GM23248 (cell line): ENCODE results near the gene CHIT1. TPM values are rescaled to one million over a fixed set of nuclear protein-coding genes. Genes with fewer than 3 reads are reported as not detected.

Experiments
- DNase-seq: peaks from one replicate; pipeline ENCODE4 v3.0.0-alpha.2; 2015
- H2AFZ ChIP-seq: fragments of 200-600 bp; sonication (generic); 2 replicates; pipeline ENCODE4 v1.6.1; 2016; ENCODE audit warnings: antibody characterized with exemption
- H3F3A ChIP-seq: fragments of 200-600 bp; sonication (generic); 2 replicates; pipeline ENCODE4 v1.6.1; 2016; ENCODE audit warnings: mild to moderate bottlenecking, antibody characterized with exemption, mixed run types; ENCODE audit not compliant: insufficient read depth
- H3K27ac ChIP-seq: fragments of 200-600 bp; sonication (generic); 2 replicates; pipeline ENCODE4 v1.5.1; 2016; ENCODE audit warnings: mild to moderate bottlenecking
- H3K27me3 ChIP-seq: fragments of 200-600 bp; sonication (generic); replicated peaks from 2 replicates; pipeline ENCODE4 v1.6.1; 2016; ENCODE audit warnings: mild to moderate bottlenecking; ENCODE audit not compliant: insufficient read depth
- H3K36me3 ChIP-seq: fragments of 200-600 bp; sonication (generic); 2 replicates; pipeline ENCODE4 v1.6.1; 2016; ENCODE audit warnings: low read depth, mild to moderate bottlenecking
- H3K4me1 ChIP-seq: fragments of 200-600 bp; sonication (generic); 2 replicates; pipeline ENCODE4 v1.6.1; 2016; ENCODE audit warnings: mild to moderate bottlenecking; ENCODE audit not compliant: insufficient read depth
- H3K4me2 ChIP-seq: fragments of 200-600 bp; sonication (generic); one replicate; pipeline ENCODE4 v1.6.1; 2016; ENCODE audit warnings: mild to moderate bottlenecking; ENCODE audit not compliant: unreplicated experiment
- H3K4me3 ChIP-seq: fragments of 200-600 bp; sonication (generic); 2 replicates; pipeline ENCODE4 v1.5.1; 2016; ENCODE audit warnings: mild to moderate bottlenecking
- H3K79me2 ChIP-seq: fragments of 200-600 bp; sonication (generic); 2 replicates; pipeline ENCODE4 v1.6.1; 2016; ENCODE audit warnings: mild to moderate bottlenecking; ENCODE audit not compliant: insufficient read depth
- H3K9ac ChIP-seq: fragments of 200-600 bp; sonication (generic); 2 replicates; pipeline ENCODE4 v1.6.1; 2016; ENCODE audit warnings: mild to moderate bottlenecking
- H3K9me2 ChIP-seq: fragments of 200-600 bp; sonication (generic); 2 replicates; pipeline ENCODE4 v1.6.1; 2016; ENCODE audit warnings: mixed run types, mild to moderate bottlenecking, moderate library complexity; ENCODE audit not compliant: insufficient read depth
- H3K9me3 ChIP-seq: fragments of 200-600 bp; sonication (generic); one replicate; pipeline ENCODE4 v1.6.1; 2017; ENCODE audit warnings: low read depth
- H4K20me1 ChIP-seq: fragments of 200-600 bp; sonication (generic); 2 replicates; pipeline ENCODE4 v1.6.0; 2016; ENCODE audit not compliant: insufficient read depth
- EZH2 ChIP-seq: fragments of 200-600 bp; sonication (generic); IDR thresholded peaks from 2 replicates; pipeline ENCODE4 v1.6.1; 2018; ENCODE audit warnings: antibody characterized with exemption, mild to moderate bottlenecking; ENCODE audit not compliant: insufficient read depth, poor library complexity, severe bottlenecking
- EZH2phosphoT487 ChIP-seq: fragments of 200-600 bp; sonication (generic); IDR thresholded peaks from 2 replicates; pipeline ENCODE4 v1.6.1; 2018; ENCODE audit warnings: antibody characterized with exemption, moderate library complexity, mild to moderate bottlenecking, low read depth; ENCODE audit not compliant: insufficient read depth
- WGBS, 2 experiments: methylation state at CpG; one replicate each; pipeline ENCODE4 v1.1.6; 2015 to 2017; ENCODE audit warnings: low lambda C conversion rate in 2 of 2, low coverage in 1 of 2; ENCODE audit errors: missing lambda C conversion rate in 2 of 2; 5-methylcytosine and 5-hydroxymethylcytosine counted together
- in situ Hi-C: fragments of 300-500 bp; cut with MboI; formaldehyde crosslinking; loops from 2 replicates; pipeline ENCODE4 v1.15.0; 2020
- polyA plus RNA-seq: library from polyadenylated mRNA; unstranded; fragments of >200 nt; fragmentation: Nextera tagmentation; extraction: Ambion mirVana; gene quantifications from 2 replicates; pipeline ENCODE4 v1.2.1, GENCODE V29; 2016
- total RNA-seq: library from RNA; depleted of rRNA; stranded (reverse); fragments of >200 nt; shearing (Covaris generic); gene quantifications from 2 replicates; pipeline ENCODE4 v1.2.3, GENCODE V29; 2014

CHIT1 gene
- total and polyA plus RNA-seq, 2 experiments from 2014 or later = not detected

DNA sequence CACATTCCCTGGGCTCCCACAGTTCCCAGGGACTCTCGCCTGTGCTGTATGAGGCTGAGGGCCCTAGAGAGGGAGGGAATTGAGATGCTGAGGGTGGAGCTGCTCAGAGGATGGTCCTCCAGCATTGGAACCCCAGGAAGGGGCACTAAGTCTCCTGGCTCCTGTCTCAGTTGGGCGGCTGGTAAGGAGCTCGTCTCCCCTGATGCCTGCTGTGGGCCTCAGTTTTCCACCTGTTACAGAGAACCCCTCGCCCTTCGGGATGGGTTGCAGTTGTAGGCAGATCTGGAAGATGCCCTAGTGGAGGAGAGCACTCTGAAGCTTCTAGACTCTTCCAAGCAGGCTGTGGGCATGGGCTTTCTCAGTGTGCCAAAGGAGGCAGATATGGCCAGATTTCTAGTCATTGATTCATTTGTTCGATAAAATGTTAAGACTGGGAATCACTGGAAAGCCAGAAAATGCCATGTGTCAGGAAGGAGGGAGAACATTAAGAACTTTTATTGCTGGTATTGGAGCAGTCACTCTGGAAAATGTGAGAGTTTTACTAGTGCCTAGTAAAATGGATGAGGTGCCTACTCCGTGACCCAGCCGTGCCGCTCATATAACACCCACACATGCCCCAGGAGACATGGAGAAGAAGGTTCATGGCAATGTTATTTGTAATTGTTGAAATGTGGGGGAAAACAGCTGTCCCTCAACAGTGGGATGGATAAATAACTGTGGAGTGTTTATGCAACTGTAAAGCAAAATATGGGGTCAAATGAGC lies 53.0 kb downstream of the CHIT1 start:
- H3K79me2 ChIP-seq = no peaks in the 10 kb centered on the region
- WGBS, 2 experiments = 83 to 84% methylated on average over 9 of the region's 9 CpGs
- TF ChIP-seq EZH2 (no peak), EZH2phosphoT487 (no peak)
- H3K27me3 ChIP-seq = no peaks in the 10 kb centered on the region
- in situ Hi-C loops = no loop called here
- H3K9me3 ChIP-seq = no peaks in the 10 kb centered on the region
- H3K9ac ChIP-seq = no peak overlapping the region
- no peaks in the 10 kb centered on the region for H4K20me1 ChIP-seq
- H3K4me1 ChIP-seq = peaks cover 33% of the 10 kb centered on the region
- H3K36me3 ChIP-seq = no peaks in the 10 kb centered on the region
- H3K4me3 ChIP-seq = no peak overlapping the region
- no peak overlapping the region for H2AFZ ChIP-seq
- H3K27ac ChIP-seq = peak overlapping the region; percentile 74; the same call in 1 of the 2 replicates
- peak; percentile 45 for DNase-seq
- no peaks in the 10 kb centered on the region for H3K9me2 ChIP-seq
- peaks cover 21% of the 10 kb centered on the region for H3F3A ChIP-seq
- peak overlapping the region; percentile 56 for H3K4me2 ChIP-seq

DNA sequence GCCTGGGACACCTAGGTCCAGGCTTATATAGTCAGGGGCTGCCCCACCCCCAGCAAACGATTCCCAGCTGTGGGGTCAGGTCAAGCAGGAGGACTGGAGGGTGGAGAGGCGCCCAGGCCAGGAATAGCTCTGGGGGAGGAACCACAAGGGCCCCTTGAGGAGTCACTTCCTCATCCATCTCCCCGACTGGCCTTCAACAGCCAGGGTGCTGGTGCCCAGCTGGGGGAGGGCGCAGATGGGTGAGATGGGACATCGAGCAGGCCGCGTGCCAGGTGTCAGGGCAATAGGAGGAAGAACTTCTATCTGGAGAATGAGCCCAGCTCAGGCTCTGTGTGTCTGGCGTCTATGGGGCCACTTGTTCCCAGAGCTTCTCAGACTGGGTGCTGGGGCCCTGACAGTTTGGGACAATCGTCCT lies 53.6 kb downstream of the CHIT1 start:
- H3K9ac ChIP-seq = no peak overlapping the region
- H3K4me2 ChIP-seq = no peak overlapping the region
- no peaks in the 10 kb centered on the region for H3K9me3 ChIP-seq
- H4K20me1 ChIP-seq = no peaks in the 10 kb centered on the region
- in situ Hi-C loops = no loop called here
- WGBS, 2 experiments = 76 to 84% methylated on average over 9 of the region's 9 CpGs
- no peaks in the 10 kb centered on the region for H3K79me2 ChIP-seq
- H3F3A ChIP-seq = peaks cover 21% of the 10 kb centered on the region
- H3K27me3 ChIP-seq = no peaks in the 10 kb centered on the region
- no peak overlapping the region for H3K27ac ChIP-seq
- TF ChIP-seq EZH2phosphoT487 = no peak
- TF ChIP-seq EZH2 = no peak
- DNase-seq = no peak
- no peak overlapping the region for H2AFZ ChIP-seq
- H3K4me1 ChIP-seq = peaks cover 33% of the 10 kb centered on the region
- H3K36me3 ChIP-seq = no peaks in the 10 kb centered on the region
- no peaks in the 10 kb centered on the region for H3K9me2 ChIP-seq
- no peak overlapping the region for H3K4me3 ChIP-seq

DNA sequence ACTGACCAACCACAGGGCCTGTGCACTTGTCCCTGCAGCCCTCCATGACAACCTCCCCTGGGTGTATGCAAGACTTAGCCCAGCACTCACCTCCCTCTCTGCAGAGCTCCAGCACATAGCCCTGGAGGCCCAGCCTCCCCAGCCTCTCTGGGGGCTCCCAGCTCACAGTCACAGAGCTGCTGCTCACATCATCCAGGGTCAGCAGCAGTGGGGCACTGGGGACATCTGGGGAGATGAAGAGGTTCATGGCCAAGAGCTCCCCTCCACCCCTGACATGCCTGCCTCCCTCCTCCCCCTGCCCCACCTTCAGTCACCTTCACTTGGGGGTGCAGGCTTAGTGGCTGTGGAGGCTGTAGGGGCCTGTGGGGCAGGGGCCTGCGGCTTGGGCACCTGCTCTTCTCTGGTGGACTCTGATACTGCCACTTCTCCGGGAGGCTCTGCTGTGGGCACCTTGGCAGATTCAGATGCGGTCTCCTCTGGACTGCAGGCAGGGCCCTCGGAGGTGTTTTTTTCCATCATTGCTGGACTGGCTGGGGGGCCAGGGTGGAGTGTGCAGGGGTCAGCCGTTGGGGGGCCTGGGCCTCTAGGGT lies 54.1 kb downstream of the CHIT1 start, which contains the start of gene MYBPH:
TSS of gene MYBPH (minus strand) at position 590 of the 590 bp plus-strand sequence. CDS start at position 519, 71 bp downstream.
- no peak within 1 kb of the TSS for H2AFZ ChIP-seq
- H3F3A ChIP-seq = peaks cover 21% of the 10 kb centered on the region
- no peak within 1 kb of the TSS for H3K4me3 ChIP-seq
- no peaks in the 10 kb centered on the region for H4K20me1 ChIP-seq
- no peaks in the 10 kb centered on the region for H3K9me3 ChIP-seq
- no peak for DNase-seq
- H3K79me2 ChIP-seq = no peaks in the 10 kb centered on the region
- TF ChIP-seq EZH2phosphoT487 (no peak), EZH2 (no peak)
- H3K27me3 ChIP-seq = no peaks in the 10 kb centered on the region
- in situ Hi-C loops = no loop called here
- H3K36me3 ChIP-seq = no peaks in the 10 kb centered on the region
- H3K9me2 ChIP-seq = no peaks in the 10 kb centered on the region
- peak within 1 kb of the TSS; percentile 56 for H3K4me2 ChIP-seq
- H3K9ac ChIP-seq = no peak within 1 kb of the TSS
- H3K27ac ChIP-seq = no peak within 1 kb of the TSS
- peaks cover 33% of the 10 kb centered on the region for H3K4me1 ChIP-seq
- WGBS, 2 experiments = 68 to 88% methylated on average over 4 to 5 of the region's 5 CpGs

DNA sequence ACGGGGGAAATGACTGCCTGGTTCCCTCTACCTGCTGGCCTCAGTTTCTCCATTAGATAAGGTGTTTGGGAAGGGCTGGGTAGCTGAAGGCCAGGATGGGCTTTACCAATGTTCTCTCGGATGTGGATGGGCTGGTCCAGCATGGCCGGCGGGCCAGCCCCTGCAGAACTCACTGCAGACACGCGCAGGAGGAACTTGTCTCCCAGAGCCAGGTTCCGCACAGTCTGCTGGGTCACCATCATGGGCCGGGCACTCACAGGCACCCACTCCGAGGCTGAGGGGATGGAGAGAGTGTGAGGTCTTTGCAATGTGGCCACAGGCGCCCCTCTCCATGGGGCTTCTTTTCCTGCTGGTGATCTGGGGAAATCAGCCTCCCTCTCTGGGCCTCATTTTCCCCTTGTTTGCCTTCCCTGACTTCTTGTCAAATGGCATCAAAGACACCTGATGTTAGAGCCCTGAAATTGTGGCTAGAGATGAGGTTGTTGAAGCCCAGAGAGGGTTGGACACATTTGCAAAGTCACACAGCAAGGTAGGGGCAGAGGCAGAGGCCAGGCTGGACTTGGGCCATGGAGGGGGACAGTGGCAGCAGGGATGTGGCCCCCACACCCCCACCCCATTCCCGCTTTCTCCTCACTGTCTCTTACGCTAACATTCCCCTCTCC lies 55.0 kb downstream of the CHIT1 start:
- Histone ChIP-seq H4K20me1 (no peaks in the 10 kb centered on the region), H3K27me3 (no peaks in the 10 kb centered on the region), H3K4me1 (peaks cover 33% of the 10 kb centered on the region), H3K4me3 (no peak overlapping the region), H3K27ac (no peak overlapping the region), H3K36me3 (no peaks in the 10 kb centered on the region), H3K9me3 (no peaks in the 10 kb centered on the region), H3K9ac (no peak overlapping the region), H3K9me2 (no peaks in the 10 kb centered on the region), H3F3A (peaks cover 21% of the 10 kb centered on the region), H3K4me2 (no peak overlapping the region), H2AFZ (no peak overlapping the region), H3K79me2 (no peaks in the 10 kb centered on the region)
- WGBS, 2 experiments = 94% methylated on average over 10 to 12 of the region's 12 CpGs
- in situ Hi-C loops = no loop called here
- no peak for TF ChIP-seq EZH2
- no peak for DNase-seq
